AG04449 (cell line): Measurements from ENCODE around the gene APOL1.
"Not testable (repeated sequence)": the region's sequence is repeated elsewhere in the genome, so short reads cannot be mapped to it uniquely, and the experiment has no call there.

Experiments used
- CTCF ChIA-PET: fragments of 350-600 bp; formaldehyde crosslinking; extraction: SDS; loops from one replicate; lab custom pipeline; 2021; ENCODE audit warnings: antibody characterized with exemption; lab: Yijun Ruan, JAX
- POLR2A ChIA-PET: fragments of 400-600, 350-600 bp; formaldehyde crosslinking; extraction: SDS; loops from one replicate; lab custom pipeline; 2020; ENCODE audit warnings: antibody characterized with exemption, inconsistent platforms; lab: Yijun Ruan, JAX
- DNase-seq: peaks from one replicate; pipeline ENCODE4 v3.0.0-alpha.2; 2010; ENCODE audit warnings: low read depth, low spot score
- H3K4me3 ChIP-seq: 2 replicates; pipeline ENCODE4 v1.5.1; 2011; ENCODE audit warnings: low read depth, mild to moderate bottlenecking, control low read depth, low read length
- CTCF ChIP-seq: IDR thresholded peaks from one replicate; pipeline ENCODE4 v1.5.1; 2011; ENCODE audit warnings: mild to moderate bottlenecking, moderate library complexity, low read length, control low read depth, inconsistent platforms; ENCODE audit not compliant: insufficient read depth; ENCODE audit errors: missing control alignments

Gene APOL1

GRCh38 chr22:36252754-36253522, at the start of gene APOL1:
TSS of gene APOL1 (plus strand) at chr22:36253133. CDS start at chr22:36254956, 1,823 bp downstream.
- no peak for DNase-seq
- no peak within 1 kb of the TSS for H3K4me3 ChIP-seq
- POLR2A ChIA-PET: interaction anchor here (2.3 kb wide), 1 partner anchor 14 kb away, joined by 6 read pairs; the partner anchor contains the start of gene APOL2
- TF ChIP-seq CTCF: no peak
- CTCF ChIA-PET: interaction anchor here (1.0 to 1.7 kb wide), 4 partner anchors 13 to 74 kb away, joined by 3 to 10 read pairs (median 4); partner anchors contain the start of gene APOL2

- DNase-seq, H3K4me3 ChIP-seq, POLR2A ChIA-PET: not testable (repeated sequence)
- CTCF ChIA-PET: interaction anchor here (0.9 to 1.2 kb wide), 2 partner anchors 10 to 283 kb away, joined by 3 read pairs; no protein-coding TSS in a partner anchor
Measured at GRCh38 chr22:36203441-36203840, 49.5 kb upstream of the APOL1 start.

- DNase-seq: no peak
- ChIA-PET POLR2A (no interaction called here), CTCF (interaction anchor here (0.8 to 1.2 kb wide), 4 partner anchors 9 to 283 kb away, joined by 3 to 4 read pairs (median 3); no protein-coding TSS in a partner anchor)
- no peak for TF ChIP-seq CTCF
- H3K4me3 ChIP-seq: no peak overlapping the region
Measured at GRCh38 chr22:36204001-36204631, 48.8 kb upstream of the APOL1 start.

- CTCF ChIA-PET: interaction anchor here (0.8 to 1.2 kb wide), 4 partner anchors 10 to 282 kb away, joined by 3 to 4 read pairs (median 3); no protein-coding TSS in a partner anchor
- TF ChIP-seq CTCF: no peak
- H3K4me3 ChIP-seq: no peak overlapping the region
- no peak for DNase-seq
- POLR2A ChIA-PET: no interaction called here
Measured at GRCh38 chr22:36204632-36205015, 48.3 kb upstream of the APOL1 start.

- POLR2A ChIA-PET, DNase-seq: not testable (repeated sequence)
- CTCF ChIA-PET: interaction anchor here (0.9 kb wide), 1 partner anchor 28 kb away, joined by 4 read pairs; no protein-coding TSS in a partner anchor
Measured at GRCh38 chr22:36205573-36205972, 47.4 kb upstream of the APOL1 start.

GRCh38 chr22:36206255-36206654, 46.7 kb upstream of the APOL1 start:
- ChIA-PET CTCF (interaction anchor here (1.2 to 1.5 kb wide), 2 partner anchors 14 to 280 kb away, joined by 3 to 5 read pairs; no protein-coding TSS in a partner anchor), POLR2A (no interaction called here)
- TF ChIP-seq CTCF: no peak
- H3K4me3 ChIP-seq: no peak overlapping the region
- DNase-seq: no peak

More at GRCh38 chr22:36205573-36205972, 47.4 kb upstream of the APOL1 start:
- not testable (repeated sequence) for H3K4me3 ChIP-seq
